ENCODE results near the gene TRIO.

- TF ChIP-seq EZH2 (IDR thresholded peaks at IDR 0.05; ENCODE audit: low read length, unreplicated experiment) (no peak), CTCF (conservative IDR thresholded peaks at IDR 0.05; ENCODE audit: low read depth, low read length) (no peak)
Observed at GRCh38 chr5:14157493-14157782, 14.3 kb downstream of the TRIO start.
